ENCODE data around the gene GGPS1. TPM values are rescaled to one million over a fixed set of nuclear protein-coding genes. Genes with fewer than 3 reads are reported as not detected.
"Not testable (repeated sequence)": the region's sequence is repeated elsewhere in the genome, so short reads cannot be mapped to it uniquely, and the experiment has no call there.

The GGPS1 gene
- total RNA-seq, 4 donors from 2014 or later, result 6.0 to 17.0 (median 14.1) TPM

GRCh38 chr1:235369802-235370201, 41.4 kb downstream of the GGPS1 start:
- H3K27ac ChIP-seq, result no peak overlapping the region
- peaks cover 0 to 20% (median 0%) of the 10 kb centered on the region in 3 donors for H3K36me3 ChIP-seq
- WGBS, 2 donors, result 86 to 92% methylated on average over 5 of the region's 5 CpGs
- no peaks in the 10 kb centered on the region for H3K27me3 ChIP-seq
- H3K4me3 ChIP-seq, result no peak overlapping the region
- H3K4me1 ChIP-seq, result peaks cover 3 to 17% (median 5%) of the 10 kb centered on the region in 3 donors
- no peaks in the 10 kb centered on the region for H3K9me3 ChIP-seq
- TF ChIP-seq, protein P1, sequence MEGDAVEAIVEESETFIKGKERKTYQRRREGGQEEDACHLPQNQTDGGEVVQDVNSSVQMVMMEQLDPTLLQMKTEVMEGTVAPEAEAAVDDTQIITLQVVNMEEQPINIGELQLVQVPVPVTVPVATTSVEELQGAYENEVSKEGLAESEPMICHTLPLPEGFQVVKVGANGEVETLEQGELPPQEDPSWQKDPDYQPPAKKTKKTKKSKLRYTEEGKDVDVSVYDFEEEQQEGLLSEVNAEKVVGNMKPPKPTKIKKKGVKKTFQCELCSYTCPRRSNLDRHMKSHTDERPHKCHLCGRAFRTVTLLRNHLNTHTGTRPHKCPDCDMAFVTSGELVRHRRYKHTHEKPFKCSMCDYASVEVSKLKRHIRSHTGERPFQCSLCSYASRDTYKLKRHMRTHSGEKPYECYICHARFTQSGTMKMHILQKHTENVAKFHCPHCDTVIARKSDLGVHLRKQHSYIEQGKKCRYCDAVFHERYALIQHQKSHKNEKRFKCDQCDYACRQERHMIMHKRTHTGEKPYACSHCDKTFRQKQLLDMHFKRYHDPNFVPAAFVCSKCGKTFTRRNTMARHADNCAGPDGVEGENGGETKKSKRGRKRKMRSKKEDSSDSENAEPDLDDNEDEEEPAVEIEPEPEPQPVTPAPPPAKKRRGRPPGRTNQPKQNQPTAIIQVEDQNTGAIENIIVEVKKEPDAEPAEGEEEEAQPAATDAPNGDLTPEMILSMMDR (IDR thresholded peaks at IDR 0.05), result no peak
- no peak for DNase-seq
- intact Hi-C loops (cut with DNase I), result no loop called here

DNA sequence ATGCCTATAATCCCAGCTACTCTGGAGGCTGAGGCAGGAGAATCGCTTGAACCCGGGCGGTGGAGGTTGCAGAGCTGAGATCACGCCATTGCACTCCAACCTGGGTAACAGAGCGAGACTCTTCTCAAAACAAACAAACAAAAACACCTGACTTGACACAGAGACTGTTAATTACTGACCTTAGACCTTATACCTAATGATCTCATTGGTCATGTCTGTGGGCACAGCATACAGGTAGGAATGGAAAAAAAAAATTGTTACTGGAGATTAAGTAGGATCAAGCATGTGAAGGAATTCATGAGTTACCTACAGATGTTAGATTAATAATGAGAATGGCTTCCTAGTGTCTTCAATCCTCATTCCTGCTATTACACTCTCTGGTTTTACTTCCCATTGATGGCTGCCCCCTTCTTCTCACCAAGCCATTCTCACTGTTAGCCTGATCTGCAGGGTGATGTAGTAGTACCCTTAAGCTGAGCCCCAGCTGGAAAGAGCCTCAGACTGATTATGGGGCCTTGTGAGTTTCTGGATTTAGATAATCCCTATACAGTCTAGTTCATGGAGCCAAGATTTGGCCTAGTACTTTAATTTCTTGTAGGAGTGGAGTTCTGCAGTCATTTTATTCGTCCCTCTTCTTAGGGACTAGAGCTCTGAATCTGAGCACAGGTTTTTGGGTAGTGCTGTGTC, 47.7 kb downstream of the GGPS1 start:
- TF ChIP-seq, protein P1 (IDR thresholded peaks at IDR 0.05), result no peak
- no peak for TF ChIP-seq POLR2A (IDR thresholded peaks at IDR 0.05)
- intact Hi-C loops (cut with DNase I), result no loop called here
- H3K27me3 ChIP-seq, result no peaks in the 10 kb centered on the region
- H3K4me1 ChIP-seq, result no peaks in the 10 kb centered on the region
- H3K36me3 ChIP-seq, result peaks cover 0 to 55% (median 4%) of the 10 kb centered on the region in 3 donors
- no peak for DNase-seq
- H3K9me3 ChIP-seq, result no peaks in the 10 kb centered on the region
- 96 to 100% methylated on average over 6 of the region's 6 CpGs for WGBS, 2 donors
- no peak overlapping the region for H3K27ac ChIP-seq
- no peak overlapping the region for H3K4me3 ChIP-seq

- intact Hi-C loops (cut with DNase I); DNase-seq; H3K27ac ChIP-seq; H3K4me3 ChIP-seq; H3K9me3 ChIP-seq; H3K4me1 ChIP-seq; H3K27me3 ChIP-seq: not testable (repeated sequence)
- 83 to 90% methylated on average over 11 of the region's 11 CpGs for WGBS, 2 donors
- peaks cover 0 to 48% (median 6%) of the 10 kb centered on the region in 3 donors for H3K36me3 ChIP-seq
Observed at GRCh38 chr1:235378134-235378735, 49.9 kb downstream of the GGPS1 start.

DNA sequence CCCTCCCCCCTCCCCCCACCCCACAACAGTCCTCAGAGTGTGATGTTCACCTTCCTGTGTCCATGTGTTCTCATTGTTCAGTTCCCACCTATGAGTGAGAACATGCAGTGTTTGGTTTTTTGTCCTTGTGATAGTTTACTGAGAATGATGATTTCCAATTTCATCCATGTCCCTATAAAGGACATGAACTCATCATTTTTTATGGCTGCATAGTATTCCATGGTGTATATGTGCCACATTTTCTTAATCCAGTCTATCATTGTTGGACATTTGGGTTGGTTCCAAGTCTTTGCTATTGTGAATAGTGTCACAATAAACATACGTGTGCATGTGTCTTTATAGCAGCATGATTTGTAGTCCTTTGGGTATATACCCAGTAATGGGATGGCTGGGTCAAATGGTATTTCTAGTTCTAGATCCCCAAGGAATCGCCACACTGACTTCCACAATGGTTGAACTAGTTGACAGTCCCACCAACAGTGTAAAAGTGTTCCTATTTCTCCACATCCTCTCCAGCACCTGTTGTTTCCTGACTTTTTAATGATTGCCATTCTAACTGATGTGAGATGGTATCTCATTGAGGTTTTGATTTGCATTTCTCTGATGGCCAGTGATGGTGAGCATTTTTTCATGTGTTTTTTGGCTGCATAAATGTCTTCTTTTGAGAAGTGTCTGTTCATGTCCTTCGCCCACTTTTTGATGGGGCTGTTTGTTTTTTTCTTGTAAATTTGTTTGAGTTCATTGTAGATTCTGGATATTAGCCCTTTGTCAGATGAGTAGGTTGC, 53.8 kb downstream of the GGPS1 start:
- H3K4me3 ChIP-seq; H3K27me3 ChIP-seq; H3K4me1 ChIP-seq; H3K9me3 ChIP-seq; H3K27ac ChIP-seq; intact Hi-C loops (cut with DNase I); DNase-seq: not testable (repeated sequence)
- WGBS, 2 donors, result no CpG with 5 or more reads among the region's 3 CpGs
- peaks cover 0 to 36% (median 6%) of the 10 kb centered on the region in 3 donors for H3K36me3 ChIP-seq

DNA sequence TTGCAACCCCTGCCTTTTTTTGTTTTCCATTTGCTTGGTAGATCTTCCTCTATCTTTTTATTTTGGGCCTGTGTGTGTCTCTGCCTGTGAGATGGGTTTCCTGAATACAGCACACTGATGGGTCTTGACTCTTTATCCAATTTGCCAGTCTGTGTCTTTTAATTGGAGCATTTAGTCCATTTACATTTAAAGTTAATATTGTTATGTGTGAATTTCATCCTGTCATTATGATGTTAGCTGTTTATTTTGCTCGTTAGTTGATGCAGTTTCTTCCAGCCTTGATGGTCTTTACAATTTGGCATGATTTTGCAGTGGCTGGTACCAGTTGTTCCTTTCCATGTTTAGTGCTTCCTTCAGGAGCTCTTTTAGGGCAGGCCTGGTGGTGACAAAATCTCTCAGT, 57.3 kb downstream of the GGPS1 start:
- 95 to 100% methylated on average over 1 of the region's 1 CpG for WGBS, 2 donors
- H3K4me3 ChIP-seq; intact Hi-C loops (cut with DNase I); H3K4me1 ChIP-seq; H3K27ac ChIP-seq; H3K9me3 ChIP-seq; H3K27me3 ChIP-seq; DNase-seq: not testable (repeated sequence)
- peaks cover 0 to 11% (median 6%) of the 10 kb centered on the region in 3 donors for H3K36me3 ChIP-seq

DNA sequence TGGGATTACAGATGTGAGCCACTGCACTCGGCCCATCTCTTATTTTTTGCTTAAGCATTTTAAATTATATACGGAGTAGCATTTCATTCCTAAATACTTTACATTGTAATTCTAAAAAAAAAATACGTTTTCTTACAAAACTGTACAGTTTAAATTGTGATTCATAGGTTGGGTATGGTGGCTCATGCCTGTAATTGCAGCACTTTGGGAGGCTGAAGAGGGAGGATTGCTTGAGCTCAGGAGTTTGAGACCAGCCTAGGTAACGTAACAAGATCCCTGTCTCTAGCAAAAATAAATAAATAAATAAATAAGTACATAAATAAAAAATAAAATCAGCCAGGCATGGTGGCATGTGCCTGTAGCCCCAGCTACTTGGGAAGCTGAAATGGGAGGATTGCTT, 63.5 kb downstream of the GGPS1 start:
- Histone ChIP-seq H3K27me3 (no peaks in the 10 kb centered on the region), H3K36me3 (no peaks in the 10 kb centered on the region), H3K4me3 (no peak overlapping the region), H3K27ac (no peak overlapping the region), H3K9me3 (peaks cover 0 to 5% (median 0%) of the 10 kb centered on the region in 3 donors), H3K4me1 (no peaks in the 10 kb centered on the region)
- intact Hi-C loops (cut with DNase I), result no loop called here
- TF ChIP-seq POLR2A (IDR thresholded peaks at IDR 0.05), result no peak
- TF ChIP-seq, protein P1 (IDR thresholded peaks at IDR 0.05), result no peak
- DNase-seq, result no peak
- WGBS, 2 donors, result 87 to 88% methylated on average over 4 of the region's 4 CpGs

Small RNAs within 50 kb of the gene (small RNA-seq; reads per million reads assigned to genes)
- gene AL391994.1, result 0 reads per million in 4 donors

Other genes with a start within 250 kb of the GGPS1 start
- gene TOMM20, start 199.7 kb upstream of the GGPS1 start, total RNA-seq, result 100 to 1,000 TPM in 1 of 4 donors, 10 to 100 TPM in 3; 36.4 to 117 (median 84.1) TPM
- 10 to 100 TPM; 38.8 to 54.2 (median 40.5) TPM for gene RBM34, start 167.3 kb upstream of the GGPS1 start, total RNA-seq
- 10 to 100 TPM; 15.2 to 99.7 (median 30.8) TPM for gene ARID4B, start 391 bp upstream of the GGPS1 start, total RNA-seq
- 10 to 100 TPM; 11.2 to 18.6 (median 14.6) TPM for gene TBCE, start 38.9 kb downstream of the GGPS1 start, total RNA-seq
- gene B3GALNT2, start 175.9 kb downstream of the GGPS1 start, total RNA-seq, result 10 to 100 TPM; 23.1 to 44.6 (median 34.4) TPM